Activated CD4-positive, alpha-beta T cell treated with anti-CD3 and anti-CD28 coated beads for 4 hours (primary cell): ENCODE results near the gene PARP3.

ENCODE experiments used
- DNase-seq, 2 donors: peaks; one replicate each; pipeline ENCODE4 v3.0.0-alpha.2; 2020

The PARP3 gene

GRCh38 chr3:51949121-51949520 lies 7.0 kb downstream of the PARP3 start:
- no peak for DNase-seq

GRCh38 chr3:51950899-51951298 lies 8.7 kb downstream of the PARP3 start:
- DNase-seq: no peak

- DNase-seq: no peak
Observed at GRCh38 chr3:51953445-51953844, 11.3 kb downstream of the PARP3 start.

GRCh38 chr3:51954105-51954504 lies 11.9 kb downstream of the PARP3 start:
- no peak for DNase-seq

- DNase-seq: no peak
Observed at GRCh38 chr3:51954713-51955112, 12.6 kb downstream of the PARP3 start.

GRCh38 chr3:51955175-51955892 lies 13.2 kb downstream of the PARP3 start, which contains the start of gene GPR62:
Gene GPR62, plus strand, starts transcription at chr3:51955381. Its CDS starts 272 bp downstream, at chr3:51955653.
- DNase-seq: no peak

GRCh38 chr3:51955893-51956770 lies 14.0 kb downstream of the PARP3 start:
- DNase-seq: peak in 1 of 2 donors; percentile 30

GRCh38 chr3:51957520-51958205 lies 15.5 kb downstream of the PARP3 start:
- DNase-seq: no peak

GRCh38 chr3:51958603-51959521 lies 16.7 kb downstream of the PARP3 start:
- DNase-seq: no peak

- DNase-seq: no peak
Observed at GRCh38 chr3:51959651-51960050, 17.5 kb downstream of the PARP3 start.

GRCh38 chr3:51960386-51960785 lies 18.2 kb downstream of the PARP3 start:
- DNase-seq: no peak

- DNase-seq: no peak
Observed at GRCh38 chr3:51961011-51961410, 18.8 kb downstream of the PARP3 start.

GRCh38 chr3:51961602-51962569 lies 19.7 kb downstream of the PARP3 start:
- DNase-seq: no peak

- DNase-seq: no peak
Observed at GRCh38 chr3:51962854-51963530, 20.8 kb downstream of the PARP3 start.

- DNase-seq: no peak
Observed at GRCh38 chr3:51963951-51964451, 21.8 kb downstream of the PARP3 start.

- no peak for DNase-seq
Observed at GRCh38 chr3:51964521-51964920, 22.4 kb downstream of the PARP3 start.

GRCh38 chr3:51966016-51966415 lies 23.9 kb downstream of the PARP3 start:
- no peak for DNase-seq

- no peak for DNase-seq
Observed at GRCh38 chr3:51966486-51966885, 24.3 kb downstream of the PARP3 start.

GRCh38 chr3:51966922-51967383 lies 24.8 kb downstream of the PARP3 start:
- DNase-seq: no peak
